Measurements from ENCODE around the gene CASP7. TPM values are rescaled to one million over a fixed set of nuclear protein-coding genes. Genes with fewer than 3 reads are reported as not detected.

The CASP7 gene
- total RNA-seq, 1 donor from 2014 or later: 22.6 TPM

DNA sequence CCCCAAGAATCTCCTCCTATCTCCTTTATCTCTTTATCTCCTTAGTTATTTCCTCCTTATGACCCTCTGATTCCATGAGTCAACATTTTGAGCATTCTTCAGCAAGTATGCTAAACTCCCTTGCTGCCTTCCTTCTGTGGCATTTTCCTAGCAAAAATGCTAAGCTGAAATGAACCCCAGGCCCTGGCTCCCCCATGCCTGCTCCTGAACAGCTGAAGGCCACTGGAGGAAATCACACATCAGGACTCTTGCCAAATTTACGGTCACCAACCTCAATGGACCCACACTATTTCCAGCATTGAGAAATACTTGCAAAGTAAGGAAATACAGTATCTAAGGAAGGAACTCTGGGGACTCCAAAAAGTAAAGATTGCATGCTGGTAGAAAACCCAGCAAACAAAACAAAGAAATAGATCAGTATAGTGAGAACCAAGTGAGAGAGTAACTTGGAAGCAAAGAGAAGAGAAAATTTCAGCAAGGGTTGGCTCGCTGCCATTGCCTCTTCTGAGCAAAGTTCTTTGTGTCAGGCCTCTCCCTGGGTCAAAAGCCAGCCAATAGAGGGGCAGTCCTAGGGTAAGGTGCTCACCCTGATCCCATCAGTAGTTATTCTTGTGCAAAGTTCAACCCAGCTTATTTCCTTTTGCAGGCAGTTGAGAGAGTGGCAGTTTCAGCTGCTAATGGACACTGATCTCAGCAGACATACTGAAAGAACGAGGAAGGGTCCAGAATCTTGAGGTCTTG is 66.7 kb downstream of the CASP7 start:
- DNase-seq: no peak
- H3K27ac Mint-ChIP-seq: no peak overlapping the region
- H3K4me3 Mint-ChIP-seq: no peak overlapping the region
- H3K27me3 Mint-ChIP-seq: peaks cover 10% of the 10 kb centered on the region
- no peaks in the 10 kb centered on the region for H3K4me1 Mint-ChIP-seq
- no peaks in the 10 kb centered on the region for H3K36me3 Mint-ChIP-seq (ENCODE audit: low read depth)
- CTCF ChIA-PET: no interaction called here
- H3K9me3 Mint-ChIP-seq: no peaks in the 10 kb centered on the region
- no peak for TF ChIP-seq CTCF (IDR thresholded peaks at IDR 0.05)
- intact Hi-C loops (cut with micrococcal nuclease): no loop called here
- POLR2A ChIA-PET: no interaction called here
- ATAC-seq (ENCODE audit: low read depth): no peak

- H3K9me3 Mint-ChIP-seq: no peaks in the 10 kb centered on the region
- intact Hi-C loops (cut with micrococcal nuclease): no loop called here
- TF ChIP-seq CTCF (IDR thresholded peaks at IDR 0.05): no peak
- H3K27me3 Mint-ChIP-seq: peaks cover 7% of the 10 kb centered on the region
- no peak within 1 kb of the TSS for H3K27ac Mint-ChIP-seq
- CTCF ChIA-PET: no interaction called here
- no peaks in the 10 kb centered on the region for H3K4me1 Mint-ChIP-seq
- POLR2A ChIA-PET: no interaction called here
- ATAC-seq (ENCODE audit: low read depth): no peak
- H3K4me3 Mint-ChIP-seq: no peak within 1 kb of the TSS
- DNase-seq: no peak
- no peaks in the 10 kb centered on the region for H3K36me3 Mint-ChIP-seq (ENCODE audit: low read depth)
These were observed 71.5 kb downstream of the CASP7 start, which contains the start of gene PLEKHS1 for GRCh38 chr10:113751181-113751732. Gene PLEKHS1 (plus strand): TSS chr10:113751682. CDS start chr10:113755278, 3,596 bp downstream.

GRCh38 chr10:113752553-113752952 is 72.8 kb downstream of the CASP7 start:
- intact Hi-C loops (cut with micrococcal nuclease): no loop called here
- Mint-ChIP-seq H3K27ac (no peak overlapping the region), H3K27me3 (peaks cover 5% of the 10 kb centered on the region), H3K4me3 (no peak overlapping the region), H3K9me3 (no peaks in the 10 kb centered on the region), H3K36me3 (ENCODE audit: low read depth) (no peaks in the 10 kb centered on the region), H3K4me1 (no peaks in the 10 kb centered on the region)
- POLR2A ChIA-PET: no interaction called here
- CTCF ChIA-PET: no interaction called here
- DNase-seq (no peak), ATAC-seq (ENCODE audit: low read depth) (no peak)
- TF ChIP-seq CTCF (IDR thresholded peaks at IDR 0.05): no peak

GRCh38 chr10:113753020-113753692 is 73.4 kb downstream of the CASP7 start:
- CTCF ChIA-PET: no interaction called here
- H3K36me3 Mint-ChIP-seq (ENCODE audit: low read depth): no peaks in the 10 kb centered on the region

More at GRCh38 chr10:113753020-113753692, 73.4 kb downstream of the CASP7 start:
- peaks cover 5% of the 10 kb centered on the region for H3K27me3 Mint-ChIP-seq
- POLR2A ChIA-PET: no interaction called here
- no peaks in the 10 kb centered on the region for H3K9me3 Mint-ChIP-seq
- DNase-seq (no peak), ATAC-seq (ENCODE audit: low read depth) (no peak)
- H3K27ac Mint-ChIP-seq: no peak overlapping the region
- no peaks in the 10 kb centered on the region for H3K4me1 Mint-ChIP-seq
- no peak for TF ChIP-seq CTCF (IDR thresholded peaks at IDR 0.05)
- intact Hi-C loops (cut with micrococcal nuclease): no loop called here
- no peak overlapping the region for H3K4me3 Mint-ChIP-seq
